Measurements from ENCODE around the gene CDC73. TPM values are rescaled to one million over a fixed set of nuclear protein-coding genes. Genes with fewer than 3 reads are reported as not detected.

The CDC73 gene
- total RNA-seq, 1 experiment from 2014 or later, result 63.2 TPM

DNA sequence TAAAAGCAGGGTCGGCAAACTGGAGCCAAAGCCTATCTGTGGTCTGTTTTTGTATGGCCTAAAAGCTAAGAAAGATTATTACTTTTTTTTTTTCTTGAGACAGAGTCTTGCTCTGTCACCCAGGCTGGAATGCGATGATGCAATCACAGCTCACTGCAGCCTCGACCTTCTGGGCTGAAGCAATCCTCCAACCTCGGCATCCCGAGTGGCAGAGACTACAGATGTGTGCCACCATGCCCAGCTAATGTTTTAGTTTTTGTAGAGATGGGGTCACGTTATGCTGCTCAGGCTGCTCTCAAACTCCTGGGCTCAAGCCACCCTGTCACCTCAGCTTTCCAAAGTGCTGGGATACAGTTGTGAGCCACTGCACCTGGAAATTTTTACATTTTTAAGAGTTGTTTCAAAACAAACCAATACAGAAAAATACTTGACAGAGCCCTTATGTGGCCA lies 10.2 kb upstream of the CDC73 start (continued):
- no peak for TF ChIP-seq ZNF274 (IDR thresholded peaks at IDR 0.05; ENCODE audit: low read depth, low read length)
- TF ChIP-seq YY1 (IDR thresholded peaks at IDR 0.05; ENCODE audit: extremely low read depth, insufficient replicate concordance, low read depth, low read length), result no peak
- TF ChIP-seq SP1 (IDR thresholded peaks at IDR 0.05; ENCODE audit: low read depth), result peak; percentile 35
- no peak for TF ChIP-seq EZH2 (IDR thresholded peaks at IDR 0.05)
- TF ChIP-seq, protein P1, sequence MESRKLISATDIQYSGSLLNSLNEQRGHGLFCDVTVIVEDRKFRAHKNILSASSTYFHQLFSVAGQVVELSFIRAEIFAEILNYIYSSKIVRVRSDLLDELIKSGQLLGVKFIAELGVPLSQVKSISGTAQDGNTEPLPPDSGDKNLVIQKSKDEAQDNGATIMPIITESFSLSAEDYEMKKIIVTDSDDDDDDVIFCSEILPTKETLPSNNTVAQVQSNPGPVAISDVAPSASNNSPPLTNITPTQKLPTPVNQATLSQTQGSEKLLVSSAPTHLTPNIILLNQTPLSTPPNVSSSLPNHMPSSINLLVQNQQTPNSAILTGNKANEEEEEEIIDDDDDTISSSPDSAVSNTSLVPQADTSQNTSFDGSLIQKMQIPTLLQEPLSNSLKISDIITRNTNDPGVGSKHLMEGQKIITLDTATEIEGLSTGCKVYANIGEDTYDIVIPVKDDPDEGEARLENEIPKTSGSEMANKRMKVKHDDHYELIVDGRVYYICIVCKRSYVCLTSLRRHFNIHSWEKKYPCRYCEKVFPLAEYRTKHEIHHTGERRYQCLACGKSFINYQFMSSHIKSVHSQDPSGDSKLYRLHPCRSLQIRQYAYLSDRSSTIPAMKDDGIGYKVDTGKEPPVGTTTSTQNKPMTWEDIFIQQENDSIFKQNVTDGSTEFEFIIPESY (IDR thresholded peaks at IDR 0.05; ENCODE audit: extremely low read depth, insufficient replicate concordance, low read length), result no peak
- TF ChIP-seq, protein P2, sequence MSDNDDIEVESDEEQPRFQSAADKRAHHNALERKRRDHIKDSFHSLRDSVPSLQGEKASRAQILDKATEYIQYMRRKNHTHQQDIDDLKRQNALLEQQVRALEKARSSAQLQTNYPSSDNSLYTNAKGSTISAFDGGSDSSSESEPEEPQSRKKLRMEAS (IDR thresholded peaks at IDR 0.05), result peak; percentile 35
- TF ChIP-seq TCF7L2 (IDR thresholded peaks at IDR 0.05; ENCODE audit: borderline replicate concordance, extremely low read depth, insufficient read depth, insufficient read length), result no peak

DNA sequence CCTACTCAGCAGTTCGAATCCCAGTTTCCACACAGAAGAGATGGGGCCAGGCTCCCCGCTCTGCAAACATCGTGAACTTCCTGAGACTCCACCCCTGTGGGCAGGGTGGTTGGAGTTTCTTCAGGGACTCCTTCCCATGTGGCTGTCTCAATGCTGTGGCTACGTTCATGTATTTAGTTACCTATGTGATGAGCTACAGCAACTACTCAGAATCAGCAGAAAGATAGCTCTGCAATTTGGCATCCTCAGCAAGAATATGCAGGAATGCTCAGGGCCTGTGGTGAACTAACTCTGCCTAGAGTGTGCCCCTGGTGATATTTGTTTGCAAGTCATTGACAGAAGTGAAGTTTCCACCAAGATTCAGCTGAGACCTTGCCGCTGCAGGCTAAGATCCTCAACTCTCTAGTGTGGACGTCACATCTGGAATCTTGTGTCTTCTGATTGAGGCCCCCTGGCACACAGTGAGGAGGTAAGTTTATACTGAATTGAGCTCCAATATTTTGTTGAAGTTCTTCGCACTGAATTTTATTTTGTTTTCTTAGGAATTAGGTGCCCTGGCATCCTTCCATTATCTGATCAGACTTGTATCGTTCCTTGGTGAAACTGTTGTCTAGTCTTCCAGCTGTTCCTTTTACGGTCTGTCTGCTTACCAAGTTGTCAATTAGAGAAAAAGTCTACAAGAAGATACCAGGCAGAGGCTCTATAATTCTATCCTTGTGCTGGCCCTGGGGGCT lies 8.4 kb upstream of the CDC73 start:
- Histone ChIP-seq H3K79me2 (ENCODE audit: insufficient read depth, low read length) (no peaks in the 10 kb centered on the region), H3K36me3 (ENCODE audit: control insufficient read depth in 1 of 2, insufficient read depth in 2 of 2, low read length in 2 of 2) (no peaks in the 10 kb centered on the region), H3K4me3 (replicated peaks in 1 of 2; ENCODE audit: low read depth in 1 of 2, low read length in 2 of 2) (no peak overlapping the region), H4K20me1 (ENCODE audit: insufficient read depth) (no peaks in the 10 kb centered on the region), H3K9me2 (ENCODE audit: insufficient read depth) (no peaks in the 10 kb centered on the region), H2AFZ (ENCODE audit: low read depth, low read length, poor library complexity, severe bottlenecking) (peak overlapping the region; percentile 41), H3K27ac (ENCODE audit: low read depth, low read length) (no peak overlapping the region), H3K9ac (ENCODE audit: low read length) (no peak overlapping the region), H3K9me3 (ENCODE audit: control insufficient read depth in 1 of 2, insufficient read depth in 1 of 2, low read depth in 1 of 2, low read length in 2 of 2) (no peaks in the 10 kb centered on the region), H3K27me3 (ENCODE audit: insufficient read depth, low read length) (no peaks in the 10 kb centered on the region), H3K4me1 (ENCODE audit: control insufficient read depth in 1 of 2, insufficient read depth in 2 of 2, low read length in 2 of 2) (peaks cover 23 to 30% of the 10 kb centered on the region in 2 experiments), H3K4me2 (ENCODE audit: low read length) (no peak overlapping the region)
- intact Hi-C loops (cut with micrococcal nuclease), result no loop called here
- ChIA-PET CTCF (interaction anchor here (1.0 to 1.3 kb wide), 2 partner anchors 8 kb away, joined by 3 read pairs; partner anchors contain the start of genes CDC73 and GLRX2), RAD21 (ENCODE audit: low non-redundant PET in 1 of 2, low total read pairs in 2 of 2, uncharacterized antibody in 2 of 2, unreplicated experiment in 2 of 2) (no interaction called here), POLR2A (interaction anchor here (1.7 kb wide), 2 partner anchors 9 to 29 kb away, joined by 4 to 16 read pairs; partner anchors contain the start of gene GLRX2)
- no TSS peak for BruUV-seq (replicated peaks)
- DNase-seq (ENCODE audit: low read depth, low spot score) (no peak), ATAC-seq (no peak)
- TF ChIP-seq, protein P3, sequence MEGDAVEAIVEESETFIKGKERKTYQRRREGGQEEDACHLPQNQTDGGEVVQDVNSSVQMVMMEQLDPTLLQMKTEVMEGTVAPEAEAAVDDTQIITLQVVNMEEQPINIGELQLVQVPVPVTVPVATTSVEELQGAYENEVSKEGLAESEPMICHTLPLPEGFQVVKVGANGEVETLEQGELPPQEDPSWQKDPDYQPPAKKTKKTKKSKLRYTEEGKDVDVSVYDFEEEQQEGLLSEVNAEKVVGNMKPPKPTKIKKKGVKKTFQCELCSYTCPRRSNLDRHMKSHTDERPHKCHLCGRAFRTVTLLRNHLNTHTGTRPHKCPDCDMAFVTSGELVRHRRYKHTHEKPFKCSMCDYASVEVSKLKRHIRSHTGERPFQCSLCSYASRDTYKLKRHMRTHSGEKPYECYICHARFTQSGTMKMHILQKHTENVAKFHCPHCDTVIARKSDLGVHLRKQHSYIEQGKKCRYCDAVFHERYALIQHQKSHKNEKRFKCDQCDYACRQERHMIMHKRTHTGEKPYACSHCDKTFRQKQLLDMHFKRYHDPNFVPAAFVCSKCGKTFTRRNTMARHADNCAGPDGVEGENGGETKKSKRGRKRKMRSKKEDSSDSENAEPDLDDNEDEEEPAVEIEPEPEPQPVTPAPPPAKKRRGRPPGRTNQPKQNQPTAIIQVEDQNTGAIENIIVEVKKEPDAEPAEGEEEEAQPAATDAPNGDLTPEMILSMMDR (IDR thresholded peaks at IDR 0.05 in 2 of 3, conservative IDR thresholded peaks at IDR 0.05 in 1 of 3; ENCODE audit: borderline replicate concordance in 1 of 3, insufficient read depth in 1 of 3, low read depth in 2 of 3, low read length in 2 of 3), result no peak
- no peak for TF ChIP-seq ELF1 (IDR thresholded peaks at IDR 0.05; ENCODE audit: borderline replicate concordance, low read depth)
- TF ChIP-seq ZFX (IDR thresholded peaks at IDR 0.05), result no peak
- TF ChIP-seq FOSL1 (IDR thresholded peaks at IDR 0.05; ENCODE audit: low read depth), result no peak
- TF ChIP-seq RAD21 (IDR thresholded peaks at IDR 0.05; ENCODE audit: low read depth), result no peak
- TF ChIP-seq POLR2AphosphoS5 (IDR thresholded peaks at IDR 0.05; ENCODE audit: low read depth, low read length), result no peak
- TF ChIP-seq SIN3A (IDR thresholded peaks at IDR 0.05; ENCODE audit: low read depth), result no peak
- no peak for TF ChIP-seq EZH2phosphoT487 (IDR thresholded peaks at IDR 0.05; ENCODE audit: borderline replicate concordance)
- no peak for TF ChIP-seq EZH2 (IDR thresholded peaks at IDR 0.05)
- TF ChIP-seq, protein P1 (IDR thresholded peaks at IDR 0.05; ENCODE audit: extremely low read depth, insufficient replicate concordance, low read length), result no peak
- TF ChIP-seq, protein P4, sequence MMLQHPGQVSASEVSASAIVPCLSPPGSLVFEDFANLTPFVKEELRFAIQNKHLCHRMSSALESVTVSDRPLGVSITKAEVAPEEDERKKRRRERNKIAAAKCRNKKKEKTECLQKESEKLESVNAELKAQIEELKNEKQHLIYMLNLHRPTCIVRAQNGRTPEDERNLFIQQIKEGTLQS (IDR thresholded peaks at IDR 0.05), result no peak
- TF ChIP-seq JUND (IDR thresholded peaks at IDR 0.05), result no peak
- TF ChIP-seq EGR1 (IDR thresholded peaks at IDR 0.05; ENCODE audit: low read depth), result no peak

Measured in HCT116 (cell line).